PC-3 (cell line): ENCODE measurements around the gene ANKS1A. TPM values are rescaled to one million over a fixed set of nuclear protein-coding genes. Genes with fewer than 3 reads are reported as not detected.
A peak's percentile ranks its signal among the peaks of the same experiment; 100 is the strongest.

Source experiments
- ATAC-seq: fragments of 200-7000 bp; cut with Tn5 transposase; 2 replicates; pipeline ENCODE4 v1.9.1; 2020; ENCODE audit warnings: mild to moderate bottlenecking, moderate library complexity
- BruUV-seq: library from RNA; stranded (reverse); fragments of 400-500 nt; replicated peaks from 2 replicates; lab custom pipeline; 2021; lab: Mats Ljungman, UMichigan
- CTCF ChIA-PET: fragments of 300-600 bp; sonication (Branson Sonifier 250); formaldehyde crosslinking; loops from one replicate; lab custom pipeline; 2022; ENCODE audit warnings: antibody characterized with exemption; lab: Charles Lee
- POLR2A ChIA-PET: fragments of 300-600 bp; sonication (Branson Sonifier 250); formaldehyde crosslinking; loops from one replicate; lab custom pipeline; 2022; ENCODE audit warnings: antibody characterized with exemption; ENCODE audit not compliant: unreplicated experiment; lab: Charles Lee
- DNase-seq: peaks from one replicate; pipeline ENCODE4 v3.0.0-alpha.2; 2015
- H2AFZ ChIP-seq: fragments of 300-600 bp; sonication (generic); 2 replicates; pipeline ENCODE4 v1.6.0; 2016; ENCODE audit warnings: antibody characterized with exemption, low read length
- H3F3A ChIP-seq: fragments of 300-600 bp; sonication (generic); one replicate; pipeline ENCODE4 v1.6.0; 2017; ENCODE audit warnings: antibody characterized with exemption, low read length, control low read depth, mild to moderate bottlenecking; ENCODE audit not compliant: unreplicated experiment
- H3K27ac ChIP-seq: fragments of 300-600 bp; sonication (generic); 2 replicates; pipeline ENCODE4 v1.5.1; 2016; ENCODE audit warnings: mild to moderate bottlenecking, low read length
- H3K27me3 ChIP-seq: fragments of 300-600 bp; sonication (generic); 2 replicates; pipeline ENCODE4 v1.6.1; 2016; ENCODE audit warnings: low read length, mixed read lengths
- H3K36me3 ChIP-seq: fragments of 300-600 bp; sonication (generic); 2 replicates; pipeline ENCODE4 v1.6.1; 2016; ENCODE audit warnings: low read depth, mixed run types, low read length, mixed read lengths
- H3K4me1 ChIP-seq: fragments of 300-600 bp; sonication (generic); 2 replicates; pipeline ENCODE4 v1.5.1; 2016; ENCODE audit warnings: low read length; ENCODE audit not compliant: insufficient read depth
- H3K4me2 ChIP-seq: fragments of 300-600 bp; sonication (generic); 2 replicates; pipeline ENCODE4 v1.6.0; 2016; ENCODE audit warnings: low read length
- H3K4me3 ChIP-seq: fragments of 300-600 bp; sonication (generic); 2 replicates; pipeline ENCODE4 v1.5.1; 2016; ENCODE audit warnings: mild to moderate bottlenecking, low read length, mixed read lengths
- H3K79me2 ChIP-seq: fragments of 300-600 bp; sonication (generic); 2 replicates; pipeline ENCODE4 v1.6.1; 2017; ENCODE audit warnings: low read length, mixed read lengths
- H3K9ac ChIP-seq: fragments of 300-600 bp; sonication (generic); 2 replicates; pipeline ENCODE4 v1.6.0; 2016; ENCODE audit warnings: mild to moderate bottlenecking, low read length
- H3K9me2 ChIP-seq: fragments of 300-600 bp; sonication (generic); replicated peaks from 2 replicates; pipeline ENCODE4 v1.6.1; 2016; ENCODE audit warnings: mixed run types, low read length, mixed read lengths
- H3K9me3 ChIP-seq: fragments of 300-600 bp; sonication (generic); 2 replicates; pipeline ENCODE4 v1.6.1; 2016; ENCODE audit warnings: low read length, mixed read lengths
- H4K20me1 ChIP-seq: fragments of 300-600 bp; sonication (generic); 2 replicates; pipeline ENCODE4 v1.6.1; 2016; ENCODE audit warnings: low read length, mixed read lengths
- EZH2 ChIP-seq: fragments of 300-600 bp; sonication (generic); IDR thresholded peaks from one replicate; pipeline ENCODE4 v1.6.1; 2017; ENCODE audit warnings: antibody characterized with exemption, mild to moderate bottlenecking, low read length; ENCODE audit not compliant: unreplicated experiment
- EZH2phosphoT487 ChIP-seq: fragments of 300-600 bp; sonication (generic); IDR thresholded peaks from 2 replicates; pipeline ENCODE4 v1.6.1; 2018; ENCODE audit warnings: mild to moderate bottlenecking, antibody characterized with exemption, low read length, borderline replicate concordance
- intact Hi-C: fragments of 100-400 bp; cut with micrococcal nuclease; formaldehyde crosslinking; loops from 2 replicates; pipeline ENCODE4 v1.9.0; 2023
- total RNA-seq: library from RNA; depleted of rRNA; stranded (reverse); fragments of >200 nt; gene quantifications from 2 replicates; pipeline ENCODE4 v1.2.3, GENCODE V29; 2014
- TF ChIP-seq, protein P1 (sequence below): fragments of 300-600 bp; sonication (generic); conservative IDR thresholded peaks from 2 replicates; pipeline ENCODE4 v1.5.1; 2017; ENCODE audit warnings: antibody characterized with exemption, low read depth, mild to moderate bottlenecking, low read length

ANKS1A gene
- total RNA-seq, 1 experiment from 2014 or later = 18.8 TPM

DNA sequence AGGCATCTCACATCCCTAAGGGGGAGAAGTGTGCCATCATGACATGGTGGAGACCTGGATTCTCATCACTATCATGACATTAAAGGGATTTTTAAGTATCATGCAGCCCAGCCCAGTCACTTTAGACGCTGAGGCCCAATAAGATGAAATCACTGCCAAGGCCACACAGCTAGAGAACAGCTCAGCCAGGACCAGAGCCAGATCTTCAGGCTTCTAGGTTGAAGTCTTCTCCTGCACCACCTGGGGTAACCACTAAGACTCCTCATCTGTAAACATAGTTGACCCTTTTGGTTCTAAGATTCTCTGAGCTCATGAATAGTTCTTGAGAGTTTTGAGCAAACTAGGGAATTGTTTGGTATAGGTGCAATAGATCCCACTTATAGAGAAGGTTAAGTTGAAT lies 126.9 kb downstream of the ANKS1A start:
- Histone ChIP-seq H4K20me1 (no peaks in the 10 kb centered on the region), H3K9ac (no peak overlapping the region), H3K27ac (peak overlapping the region; percentile 67; the same call in 1 of the 2 replicates), H3K4me3 (no peak overlapping the region), H3K27me3 (no peaks in the 10 kb centered on the region), H3F3A (no peaks in the 10 kb centered on the region), H3K9me3 (no peaks in the 10 kb centered on the region), H3K4me2 (no peak overlapping the region), H3K79me2 (no peaks in the 10 kb centered on the region), H3K4me1 (peaks cover 20% of the 10 kb centered on the region), H3K36me3 (0 out of 2 replicates have a peak, but pooled peaks cover 7% of the 10 kb centered on the region), H3K9me2 (no peaks in the 10 kb centered on the region), H2AFZ (no peak overlapping the region)
- intact Hi-C loops = no loop called here
- CTCF ChIA-PET = interaction anchor here (0.6 kb wide), 1 partner anchor 118 kb away, joined by 3 read pairs; no protein-coding TSS in a partner anchor
- DNase-seq (no peak), ATAC-seq (peak; percentile 9; the same call in 1 of the 2 replicates)
- no TSS peak for BruUV-seq
- TF ChIP-seq EZH2 (no peak), EZH2phosphoT487 (no peak)
- TF ChIP-seq, protein P1, sequence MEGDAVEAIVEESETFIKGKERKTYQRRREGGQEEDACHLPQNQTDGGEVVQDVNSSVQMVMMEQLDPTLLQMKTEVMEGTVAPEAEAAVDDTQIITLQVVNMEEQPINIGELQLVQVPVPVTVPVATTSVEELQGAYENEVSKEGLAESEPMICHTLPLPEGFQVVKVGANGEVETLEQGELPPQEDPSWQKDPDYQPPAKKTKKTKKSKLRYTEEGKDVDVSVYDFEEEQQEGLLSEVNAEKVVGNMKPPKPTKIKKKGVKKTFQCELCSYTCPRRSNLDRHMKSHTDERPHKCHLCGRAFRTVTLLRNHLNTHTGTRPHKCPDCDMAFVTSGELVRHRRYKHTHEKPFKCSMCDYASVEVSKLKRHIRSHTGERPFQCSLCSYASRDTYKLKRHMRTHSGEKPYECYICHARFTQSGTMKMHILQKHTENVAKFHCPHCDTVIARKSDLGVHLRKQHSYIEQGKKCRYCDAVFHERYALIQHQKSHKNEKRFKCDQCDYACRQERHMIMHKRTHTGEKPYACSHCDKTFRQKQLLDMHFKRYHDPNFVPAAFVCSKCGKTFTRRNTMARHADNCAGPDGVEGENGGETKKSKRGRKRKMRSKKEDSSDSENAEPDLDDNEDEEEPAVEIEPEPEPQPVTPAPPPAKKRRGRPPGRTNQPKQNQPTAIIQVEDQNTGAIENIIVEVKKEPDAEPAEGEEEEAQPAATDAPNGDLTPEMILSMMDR = no peak
- POLR2A ChIA-PET = no interaction called here

DNA sequence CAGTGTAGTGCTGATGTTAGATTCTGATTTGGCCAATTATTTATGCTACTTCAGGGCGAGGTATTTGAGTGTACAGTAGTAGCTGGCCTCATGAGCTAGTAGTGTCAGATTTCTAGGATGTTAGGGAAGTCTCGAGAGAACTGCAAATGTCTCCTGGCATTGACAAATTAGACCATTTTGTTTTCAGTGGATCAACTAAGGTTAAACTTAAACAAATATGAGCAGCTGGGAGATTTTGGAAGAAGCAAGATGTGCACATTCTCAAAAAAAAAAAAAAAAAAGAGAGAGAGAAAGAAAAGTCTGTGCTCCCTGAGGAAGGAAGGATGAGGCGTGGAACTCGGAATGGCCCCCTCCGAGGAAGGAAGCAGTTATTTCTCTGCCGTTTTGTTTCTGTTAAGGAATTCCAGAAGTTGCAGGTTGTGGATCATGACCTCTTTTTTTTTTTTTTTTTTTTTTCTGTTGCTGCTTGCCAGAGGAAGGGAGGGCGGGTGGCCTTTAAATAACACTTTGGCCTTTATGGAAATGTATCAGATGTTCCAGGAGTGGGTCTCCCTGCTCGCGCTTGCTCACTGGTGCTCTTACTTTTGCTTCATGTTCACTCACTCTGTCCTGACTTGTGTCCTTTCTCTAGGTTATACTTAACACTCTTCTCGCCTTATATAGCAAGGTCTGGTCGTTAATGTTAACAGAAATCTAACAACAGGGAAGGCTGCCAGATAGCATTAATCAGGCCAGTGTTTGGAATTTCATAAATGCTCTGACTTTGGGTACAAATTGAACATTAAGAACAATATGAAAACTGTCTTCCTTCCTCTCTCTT lies 127.7 kb downstream of the ANKS1A start:
- H3K9ac ChIP-seq = no peak overlapping the region
- H3K79me2 ChIP-seq = no peaks in the 10 kb centered on the region
- no peak for TF ChIP-seq EZH2
- TF ChIP-seq EZH2phosphoT487 = no peak
- TF ChIP-seq, protein P1 = no peak
- peak overlapping the region; percentile 67; the same call in 1 of the 2 replicates for H3K27ac ChIP-seq
- BruUV-seq = no TSS peak
- H3K36me3 ChIP-seq = 0 out of 2 replicates have a peak, but pooled peaks cover 7% of the 10 kb centered on the region
- no peaks in the 10 kb centered on the region for H3K9me2 ChIP-seq
- CTCF ChIA-PET = no interaction called here
- ATAC-seq = peak; percentile 63; the same call in 1 of the 2 replicates
- no peak for DNase-seq
- no peaks in the 10 kb centered on the region for H4K20me1 ChIP-seq
- no peak overlapping the region for H3K4me2 ChIP-seq
- peaks cover 20% of the 10 kb centered on the region for H3K4me1 ChIP-seq
- H3K27me3 ChIP-seq = no peaks in the 10 kb centered on the region
- H3F3A ChIP-seq = no peaks in the 10 kb centered on the region
- POLR2A ChIA-PET = no interaction called here
- intact Hi-C loops = no loop called here
- H3K4me3 ChIP-seq = no peak overlapping the region
- no peaks in the 10 kb centered on the region for H3K9me3 ChIP-seq
- H2AFZ ChIP-seq = no peak overlapping the region
